CD4-positive, alpha-beta T cell (primary cell): Measurements from ENCODE around the gene FAP. TPM values are rescaled to one million over a fixed set of nuclear protein-coding genes. Genes with fewer than 3 reads are reported as not detected.

Experiments used
- ATAC-seq: fragments of 200-7000 bp; cut with Tn5 transposase; one replicate; pipeline ENCODE4 v1.10.0; 2022; ENCODE audit warnings: mild to moderate bottlenecking; ENCODE audit not compliant: poor library complexity
- CTCF ChIA-PET: fragments of 350-600 bp; sonication (Branson Sonifier 250); formaldehyde crosslinking; loops from one replicate; lab custom pipeline; 2021; ENCODE audit warnings: antibody characterized with exemption, inconsistent platforms; lab: Charles Lee
- POLR2A ChIA-PET: fragments of 350-600 bp; sonication (Branson Sonifier 250); formaldehyde crosslinking; loops from one replicate; lab custom pipeline; 2021; ENCODE audit warnings: antibody characterized with exemption, inconsistent platforms; lab: Charles Lee
- DNase-seq, 14 experiments: peaks; one replicate each; pipeline ENCODE4 v3.0.0-alpha.2; 2013 to 2020; ENCODE audit warnings: mixed read lengths in 2 of 14
- H3K27ac ChIP-seq, 2 donors: one replicate each; pipeline versions ENCODE4 v1.5.1 to v1.7.0; 2013; ENCODE audit warnings: low read length in 2 of 2, low read depth in 1 of 2, mild to moderate bottlenecking in 1 of 2
- H3K27me3 ChIP-seq, 2 experiments: 1 replicate in 1 of 2; 2 replicates in 1 of 2; pipeline versions ENCODE4 v1.6.1 to v1.7.0; 2013; ENCODE audit warnings: low read length in 2 of 2, control low read depth in 1 of 2, mild to moderate bottlenecking in 1 of 2, moderate library complexity in 1 of 2; ENCODE audit not compliant: insufficient read depth in 2 of 2, control insufficient read depth in 1 of 2
- H3K36me3 ChIP-seq: one replicate; pipeline ENCODE4 v1.6.1; 2013; ENCODE audit warnings: low read length, control low read depth; ENCODE audit not compliant: insufficient read depth
- H3K4me1 ChIP-seq: one replicate; pipeline ENCODE4 v1.6.1; 2013; ENCODE audit warnings: low read length, control low read depth; ENCODE audit not compliant: insufficient read depth
- H3K4me3 ChIP-seq: one replicate; pipeline ENCODE4 v1.5.1; 2013; ENCODE audit warnings: mild to moderate bottlenecking, low read length, moderate library complexity
- H3K9me3 ChIP-seq, 2 experiments: 1 replicate in 1 of 2; 2 replicates in 1 of 2; pipeline versions ENCODE4 v1.6.1 to v1.7.0; 2013; ENCODE audit warnings: low read length in 2 of 2, mild to moderate bottlenecking in 2 of 2, control low read depth in 1 of 2, moderate library complexity in 1 of 2; ENCODE audit not compliant: control insufficient read depth in 1 of 2, insufficient read depth in 1 of 2
- H3K27ac Mint-ChIP-seq: one replicate; pipeline ENCODE4 v1.8.0; 2020; ENCODE audit warnings: mixed read lengths
- H3K27me3 Mint-ChIP-seq: one replicate; pipeline ENCODE4 v1.8.0; 2021; ENCODE audit warnings: mixed read lengths
- H3K36me3 Mint-ChIP-seq: one replicate; pipeline ENCODE4 v1.8.0; 2021; ENCODE audit warnings: low read depth, mixed read lengths
- H3K4me1 Mint-ChIP-seq: one replicate; pipeline ENCODE4 v1.8.0; 2021; ENCODE audit warnings: low read depth, mixed read lengths
- H3K4me3 Mint-ChIP-seq: one replicate; pipeline ENCODE4 v1.8.0; 2020; ENCODE audit warnings: mild to moderate bottlenecking, mixed read lengths
- H3K9me3 Mint-ChIP-seq: one replicate; pipeline ENCODE4 v1.8.0; 2020; ENCODE audit warnings: mixed read lengths
- CTCF ChIP-seq: fragments of 200-600 bp; IDR thresholded peaks from one replicate; pipeline ENCODE4 v1.8.0; 2022; ENCODE audit warnings: antibody characterized with exemption, mild to moderate bottlenecking
- intact Hi-C, 2 experiments: fragments of 100-400 bp; cut with DNase I in 1 of 2; cut with micrococcal nuclease in 1 of 2; formaldehyde crosslinking; loops; one replicate each; pipeline versions ENCODE4 v1.15.1 to v1.9.0; 2023 to 2025; cut with DNase I, micrococcal nuclease
- total RNA-seq, 174 experiments: library from RNA in 2 of 174; stranded (reverse) in 2 of 174; gene quantifications; one replicate each; pipeline ENCODE4 v1.2.3 and lab custom pipeline; 2021 to 2026

The FAP gene
- total RNA-seq, 2 experiments from 2014 or later, result not detected

GRCh38 chr2:162245061-162245460 is 1.8 kb upstream of the FAP start:
- ATAC-seq (no peak), DNase-seq (no peak)
- no peak overlapping the region for H3K4me3 Mint-ChIP-seq
- Histone ChIP-seq H3K27me3 (peaks cover 7 to 8% of the 10 kb centered on the region in 2 experiments), H3K4me1 (no peaks in the 10 kb centered on the region), H3K36me3 (no peaks in the 10 kb centered on the region), H3K4me3 (no peak overlapping the region), H3K27ac (no peak overlapping the region), H3K9me3 (no peaks in the 10 kb centered on the region)
- peaks cover 2% of the 10 kb centered on the region for H3K9me3 Mint-ChIP-seq
- no peak overlapping the region for H3K27ac Mint-ChIP-seq
- intact Hi-C loops, result no loop called here
- ChIA-PET CTCF (no interaction called here), POLR2A (no interaction called here)
- no peak for TF ChIP-seq CTCF
- H3K4me1 Mint-ChIP-seq, result no peaks in the 10 kb centered on the region
- H3K27me3 Mint-ChIP-seq, result peaks cover 35% of the 10 kb centered on the region
- no peaks in the 10 kb centered on the region for H3K36me3 Mint-ChIP-seq

GRCh38 chr2:162244541-162245031 is 1.3 kb upstream of the FAP start:
- ATAC-seq (no peak), DNase-seq (no peak)
- Mint-ChIP-seq H3K36me3 (no peaks in the 10 kb centered on the region), H3K4me1 (no peaks in the 10 kb centered on the region), H3K27me3 (peaks cover 40% of the 10 kb centered on the region), H3K27ac (no peak overlapping the region), H3K9me3 (peaks cover 2% of the 10 kb centered on the region), H3K4me3 (no peak overlapping the region)
- ChIA-PET POLR2A (no interaction called here), CTCF (no interaction called here)
- no peak overlapping the region for H3K4me3 ChIP-seq
- peaks cover 7 to 8% of the 10 kb centered on the region in 2 experiments for H3K27me3 ChIP-seq
- no peaks in the 10 kb centered on the region for H3K9me3 ChIP-seq
- intact Hi-C loops, result no loop called here
- no peaks in the 10 kb centered on the region for H3K36me3 ChIP-seq
- no peak overlapping the region for H3K27ac ChIP-seq
- no peaks in the 10 kb centered on the region for H3K4me1 ChIP-seq
- no peak for TF ChIP-seq CTCF

GRCh38 chr2:162243715-162244114 is 470 bp upstream of the FAP start:
- no peak for TF ChIP-seq CTCF
- intact Hi-C loops, result no loop called here
- peaks cover 46% of the 10 kb centered on the region for H3K27me3 Mint-ChIP-seq

More at GRCh38 chr2:162243715-162244114, 470 bp upstream of the FAP start:
- Histone ChIP-seq H3K36me3 (no peaks in the 10 kb centered on the region), H3K27ac (no peak overlapping the region), H3K9me3 (no peaks in the 10 kb centered on the region), H3K27me3 (peaks cover 7 to 8% of the 10 kb centered on the region in 2 experiments), H3K4me3 (no peak overlapping the region), H3K4me1 (no peaks in the 10 kb centered on the region)
- no peak for DNase-seq
- Mint-ChIP-seq H3K4me1 (no peaks in the 10 kb centered on the region), H3K4me3 (no peak overlapping the region), H3K36me3 (no peaks in the 10 kb centered on the region), H3K27ac (no peak overlapping the region), H3K9me3 (peaks cover 2% of the 10 kb centered on the region)
- ChIA-PET CTCF (no interaction called here), POLR2A (no interaction called here)
- ATAC-seq, result no peak
